ENCODE results near the gene SLCO3A1.

SLCO3A1 gene

GRCh38 chr15:92003515-92004067 lies 150.1 kb downstream of the SLCO3A1 start:
- no peak for DNase-seq (ENCODE audit: low read depth)

GRCh38 chr15:92005154-92005553 lies 151.6 kb downstream of the SLCO3A1 start:
- no peak for DNase-seq (ENCODE audit: low read depth)

- no peak for DNase-seq (ENCODE audit: low read depth)
These were observed 152.9 kb downstream of the SLCO3A1 start for GRCh38 chr15:92006186-92007028.

GRCh38 chr15:92009162-92009561 lies 155.7 kb downstream of the SLCO3A1 start:
- DNase-seq (ENCODE audit: low read depth): no peak

- no peak for DNase-seq (ENCODE audit: low read depth)
These were observed 158.3 kb downstream of the SLCO3A1 start for GRCh38 chr15:92011611-92012367.

- no peak for DNase-seq (ENCODE audit: low read depth)
These were observed 158.8 kb downstream of the SLCO3A1 start for GRCh38 chr15:92012368-92012629.

GRCh38 chr15:92012881-92013280 lies 159.4 kb downstream of the SLCO3A1 start:
- no peak for DNase-seq (ENCODE audit: low read depth)

GRCh38 chr15:92014281-92015030 lies 160.9 kb downstream of the SLCO3A1 start:
- DNase-seq (ENCODE audit: low read depth): no peak

- DNase-seq (ENCODE audit: low read depth): no peak
These were observed 164.5 kb downstream of the SLCO3A1 start for GRCh38 chr15:92017882-92018534.

- DNase-seq (ENCODE audit: low read depth): no peak
These were observed 165.2 kb downstream of the SLCO3A1 start for GRCh38 chr15:92018535-92019239.

- DNase-seq (ENCODE audit: low read depth): no peak
These were observed 166.2 kb downstream of the SLCO3A1 start for GRCh38 chr15:92019706-92020105.

- DNase-seq (ENCODE audit: low read depth): no peak
These were observed 166.7 kb downstream of the SLCO3A1 start for GRCh38 chr15:92020207-92020606.

- no peak for DNase-seq (ENCODE audit: low read depth)
These were observed 167.3 kb downstream of the SLCO3A1 start for GRCh38 chr15:92020804-92021203.

GRCh38 chr15:92021792-92022191 lies 168.3 kb downstream of the SLCO3A1 start:
- no peak for DNase-seq (ENCODE audit: low read depth)

- DNase-seq (ENCODE audit: low read depth): no peak
These were observed 170.5 kb downstream of the SLCO3A1 start for GRCh38 chr15:92023965-92024364.

GRCh38 chr15:92025706-92026270 lies 172.3 kb downstream of the SLCO3A1 start:
- no peak for DNase-seq (ENCODE audit: low read depth)

GRCh38 chr15:92028389-92028724 lies 174.8 kb downstream of the SLCO3A1 start:
- DNase-seq (ENCODE audit: low read depth): no peak

- DNase-seq (ENCODE audit: low read depth): no peak
These were observed 176.3 kb downstream of the SLCO3A1 start for GRCh38 chr15:92029767-92030166.

GRCh38 chr15:92033314-92033713 lies 179.8 kb downstream of the SLCO3A1 start:
- no peak for DNase-seq (ENCODE audit: low read depth)

GRCh38 chr15:92033723-92034122 lies 180.2 kb downstream of the SLCO3A1 start:
- DNase-seq (ENCODE audit: low read depth): no peak

- no peak for DNase-seq (ENCODE audit: low read depth)
These were observed 180.7 kb downstream of the SLCO3A1 start for GRCh38 chr15:92034227-92034626.
